HEK293 (cell line): Measurements from ENCODE around the gene B3GNT8.
"Not testable (repeated sequence)": the region's sequence is repeated elsewhere in the genome, so short reads cannot be mapped to it uniquely, and the experiment has no call there.

Experiments used
- CTCF ChIA-PET: fragments of 350-600 bp; formaldehyde crosslinking; extraction: SDS; loops from one replicate; lab custom pipeline; 2021; ENCODE audit warnings: antibody characterized with exemption; lab: Yijun Ruan, JAX
- POLR2A ChIA-PET: fragments of 300-600 bp; formaldehyde crosslinking; extraction: SDS; loops from one replicate; lab custom pipeline; 2020; ENCODE audit warnings: antibody characterized with exemption, inconsistent platforms; lab: Yijun Ruan, JAX
- H3K27ac ChIP-seq: fragments of 200-500 bp; sonication (Bioruptor generic); 2 replicates; pipeline ENCODE4 v1.5.1; 2014; ENCODE audit warnings: low read depth, low read length, control low read depth, inconsistent platforms; ENCODE audit errors: extremely low read depth
- H3K36me3 ChIP-seq, 2 experiments: fragments of 200-500 bp in 1 of 2; sonication (Bioruptor generic) in 1 of 2; 1 replicate in 1 of 2; 2 replicates in 1 of 2; pipeline ENCODE4 v1.5.1; 2014 to 2017; ENCODE audit warnings: inconsistent platforms in 2 of 2, low read length in 2 of 2; ENCODE audit not compliant: control insufficient read depth in 2 of 2, insufficient read depth in 1 of 2
- H3K4me1 ChIP-seq: fragments of 200-500 bp; sonication (Bioruptor generic); 2 replicates; pipeline ENCODE4 v1.5.1; 2014; ENCODE audit warnings: mild to moderate bottlenecking, low read length, inconsistent platforms; ENCODE audit not compliant: control insufficient read depth, insufficient read depth
- H3K4me3 ChIP-seq: 2 replicates; pipeline ENCODE4 v1.5.1; 2011; ENCODE audit warnings: low read depth, mild to moderate bottlenecking, control low read depth, low read length, moderate library complexity
- H3K9me3 ChIP-seq: fragments of 200-500 bp; sonication (Bioruptor generic); 2 replicates; pipeline ENCODE4 v1.5.1; 2014; ENCODE audit warnings: low read depth, low read length, inconsistent platforms; ENCODE audit not compliant: control insufficient read depth, insufficient read depth
- SALL2 ChIP-seq: fragments of 450-650 bp; formaldehyde crosslinking; IDR thresholded peaks from 2 replicates; pipeline ENCODE4 v1.5.0; 2017; ENCODE audit warnings: missing biosample characterization, mild to moderate bottlenecking, missing genetic modification characterization, borderline replicate concordance
- ZIC2 ChIP-seq: fragments of 450-650 bp; formaldehyde crosslinking; IDR thresholded peaks from 2 replicates; pipeline ENCODE4 v1.5.1; 2016; ENCODE audit warnings: missing biosample characterization, missing genetic modification characterization
- ZNF19 ChIP-seq: fragments of 450-650 bp; formaldehyde crosslinking; IDR thresholded peaks from 2 replicates; pipeline ENCODE4; 2016; ENCODE audit warnings: missing biosample characterization, missing genetic modification characterization, low read depth
- ZNF214 ChIP-seq: fragments of 450-650 bp; formaldehyde crosslinking; IDR thresholded peaks from 2 replicates; pipeline ENCODE4 v1.5.1; 2017; ENCODE audit warnings: missing biosample characterization, mild to moderate bottlenecking, missing genetic modification characterization, borderline replicate concordance
- ZNF423 ChIP-seq: fragments of 450-650 bp; formaldehyde crosslinking; IDR thresholded peaks from 2 replicates; pipeline ENCODE4 v1.5.1; 2016; ENCODE audit warnings: missing biosample characterization, missing genetic modification characterization
- ZNF549 ChIP-seq: fragments of 450-650 bp; IDR thresholded peaks from 2 replicates; pipeline ENCODE4 v1.5.1; 2018; ENCODE audit warnings: missing biosample characterization, missing genetic modification characterization, mild to moderate bottlenecking, inconsistent platforms, moderate library complexity
- ZNF600 ChIP-seq: fragments of 450-650 bp; formaldehyde crosslinking; IDR thresholded peaks from 2 replicates; pipeline ENCODE4 v1.5.1; 2016; ENCODE audit warnings: missing biosample characterization, missing genetic modification characterization
- ZNF610 ChIP-seq: fragments of 450-650 bp; formaldehyde crosslinking; IDR thresholded peaks from 2 replicates; pipeline ENCODE4 v1.5.1; 2016; ENCODE audit warnings: missing biosample characterization, missing genetic modification characterization, borderline replicate concordance
- ZNF624 ChIP-seq: fragments of 450-650 bp; formaldehyde crosslinking; IDR thresholded peaks from 2 replicates; pipeline ENCODE4 v1.5.1; 2017; ENCODE audit warnings: missing biosample characterization, missing genetic modification characterization
- ZNF701 ChIP-seq: fragments of 450-650 bp; formaldehyde crosslinking; IDR thresholded peaks from 2 replicates; pipeline ENCODE4 v1.5.1; 2016; ENCODE audit warnings: missing biosample characterization, missing genetic modification characterization
- ZSCAN30 ChIP-seq: fragments of 450-650 bp; IDR thresholded peaks from 2 replicates; pipeline ENCODE4 v1.5.1; 2018; ENCODE audit warnings: missing biosample characterization, mild to moderate bottlenecking, missing genetic modification characterization, moderate library complexity
- TF ChIP-seq, protein P1 (sequence below): fragments of 450-650 bp; formaldehyde crosslinking; IDR thresholded peaks from 2 replicates; pipeline ENCODE4 v1.5.1; 2016; ENCODE audit warnings: missing biosample characterization, missing genetic modification characterization
- TF ChIP-seq, protein P2 (sequence below): fragments of 450-650 bp; formaldehyde crosslinking; IDR thresholded peaks from 2 replicates; pipeline ENCODE4 v1.5.1; 2016; ENCODE audit warnings: missing biosample characterization, missing genetic modification characterization, low read depth

B3GNT8 gene

DNA sequence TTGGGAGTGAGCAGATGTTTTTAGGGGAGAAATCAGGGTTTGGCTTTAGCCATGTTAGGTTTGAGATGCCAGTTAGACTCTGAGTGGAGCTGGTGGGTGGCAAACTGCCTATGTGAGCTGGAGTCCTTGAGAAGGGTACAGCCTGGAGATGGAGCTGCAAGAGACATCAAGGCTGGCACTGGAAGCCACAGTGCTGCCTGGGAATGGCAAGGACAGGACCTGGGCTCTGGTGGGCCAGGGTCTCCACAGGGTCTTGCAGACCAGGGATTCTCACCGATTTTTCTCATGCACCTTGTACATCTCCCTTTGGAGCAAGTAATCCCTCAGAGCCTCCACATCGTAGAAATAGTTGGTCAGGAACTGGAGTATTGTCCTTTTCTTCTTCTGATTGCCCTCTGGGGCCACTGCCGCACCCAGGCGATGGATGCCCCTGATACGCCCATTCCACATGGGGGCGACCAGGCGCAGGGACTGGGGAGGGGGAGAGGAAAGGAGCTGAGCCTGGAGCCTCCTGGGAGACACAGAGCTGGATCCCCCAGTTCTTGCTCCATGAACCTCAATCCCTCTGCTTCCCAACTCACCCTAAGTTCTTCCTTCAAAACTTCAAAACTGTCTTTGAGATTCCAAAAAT, 10.9 kb upstream of the B3GNT8 start:
- POLR2A ChIA-PET: interaction anchor here (1.0 to 2.3 kb wide), 3 partner anchors 10 to 74 kb away, joined by 3 to 36 read pairs (median 26); partner anchors contain the start of genes B3GNT8 and B9D2
- TF ChIP-seq, protein P1, sequence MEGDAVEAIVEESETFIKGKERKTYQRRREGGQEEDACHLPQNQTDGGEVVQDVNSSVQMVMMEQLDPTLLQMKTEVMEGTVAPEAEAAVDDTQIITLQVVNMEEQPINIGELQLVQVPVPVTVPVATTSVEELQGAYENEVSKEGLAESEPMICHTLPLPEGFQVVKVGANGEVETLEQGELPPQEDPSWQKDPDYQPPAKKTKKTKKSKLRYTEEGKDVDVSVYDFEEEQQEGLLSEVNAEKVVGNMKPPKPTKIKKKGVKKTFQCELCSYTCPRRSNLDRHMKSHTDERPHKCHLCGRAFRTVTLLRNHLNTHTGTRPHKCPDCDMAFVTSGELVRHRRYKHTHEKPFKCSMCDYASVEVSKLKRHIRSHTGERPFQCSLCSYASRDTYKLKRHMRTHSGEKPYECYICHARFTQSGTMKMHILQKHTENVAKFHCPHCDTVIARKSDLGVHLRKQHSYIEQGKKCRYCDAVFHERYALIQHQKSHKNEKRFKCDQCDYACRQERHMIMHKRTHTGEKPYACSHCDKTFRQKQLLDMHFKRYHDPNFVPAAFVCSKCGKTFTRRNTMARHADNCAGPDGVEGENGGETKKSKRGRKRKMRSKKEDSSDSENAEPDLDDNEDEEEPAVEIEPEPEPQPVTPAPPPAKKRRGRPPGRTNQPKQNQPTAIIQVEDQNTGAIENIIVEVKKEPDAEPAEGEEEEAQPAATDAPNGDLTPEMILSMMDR (tag by site-specific recombination): 0 out of 2 replicates have a peak, but pooled peaks have one; percentile 24
- TF ChIP-seq SALL2 (tag by site-specific recombination): no peak
- Histone ChIP-seq H3K4me3 (no peak overlapping the region), H3K36me3 (peaks cover 16% of the 10 kb centered on the region in 2 experiments; a peak in 2 of 3 replicates), H3K9me3 (no peaks in the 10 kb centered on the region), H3K4me1 (peaks cover 4% of the 10 kb centered on the region; the same call in 1 of the 2 replicates), H3K27ac (no peak overlapping the region; the same call in 1 of the 2 replicates)
- CTCF ChIA-PET: interaction anchor here (0.6 to 3.9 kb wide), 8 partner anchors 11 to 156 kb away, joined by 3 to 69 read pairs (median 4); no protein-coding TSS in a partner anchor

DNA sequence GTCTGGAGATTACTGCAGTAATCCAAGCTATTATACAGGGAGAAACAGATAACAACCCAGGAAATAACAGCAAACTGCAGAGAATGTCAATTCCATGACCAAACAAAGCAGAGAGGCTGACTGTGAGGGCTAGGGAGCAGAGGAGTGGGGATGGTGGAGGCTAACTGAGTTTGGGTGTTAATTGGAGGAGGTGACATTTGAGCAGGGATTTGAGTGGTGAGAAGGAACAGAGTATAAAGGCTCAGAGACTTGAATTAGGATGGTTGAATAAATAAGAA, 9.4 kb upstream of the B3GNT8 start:
- CTCF ChIA-PET: interaction anchor here (0.6 to 2.3 kb wide), 7 partner anchors 12 to 169 kb away, joined by 3 to 13 read pairs (median 4); no protein-coding TSS in a partner anchor
- Histone ChIP-seq H3K4me3 (no peak overlapping the region), H3K36me3 (peaks cover 28 to 31% of the 10 kb centered on the region in 2 experiments; a peak in 2 of 3 replicates)
- POLR2A ChIA-PET: interaction anchor here (1.1 kb wide), 1 partner anchor 58 kb away, joined by 3 read pairs; no protein-coding TSS in a partner anchor
- TF ChIP-seq ZNF701 (tag by site-specific recombination) (no peak), ZNF19 (tag by site-specific recombination) (no peak), ZNF214 (tag by site-specific recombination) (no peak), ZNF610 (tag by site-specific recombination) (no peak)
- TF ChIP-seq, all 188 proteins: peak for 0
- no peaks in the 10 kb centered on the region for H3K9me3 ChIP-seq
- peaks cover 4% of the 10 kb centered on the region; the same call in 1 of the 2 replicates for H3K4me1 ChIP-seq
- no peak overlapping the region for H3K27ac ChIP-seq

DNA sequence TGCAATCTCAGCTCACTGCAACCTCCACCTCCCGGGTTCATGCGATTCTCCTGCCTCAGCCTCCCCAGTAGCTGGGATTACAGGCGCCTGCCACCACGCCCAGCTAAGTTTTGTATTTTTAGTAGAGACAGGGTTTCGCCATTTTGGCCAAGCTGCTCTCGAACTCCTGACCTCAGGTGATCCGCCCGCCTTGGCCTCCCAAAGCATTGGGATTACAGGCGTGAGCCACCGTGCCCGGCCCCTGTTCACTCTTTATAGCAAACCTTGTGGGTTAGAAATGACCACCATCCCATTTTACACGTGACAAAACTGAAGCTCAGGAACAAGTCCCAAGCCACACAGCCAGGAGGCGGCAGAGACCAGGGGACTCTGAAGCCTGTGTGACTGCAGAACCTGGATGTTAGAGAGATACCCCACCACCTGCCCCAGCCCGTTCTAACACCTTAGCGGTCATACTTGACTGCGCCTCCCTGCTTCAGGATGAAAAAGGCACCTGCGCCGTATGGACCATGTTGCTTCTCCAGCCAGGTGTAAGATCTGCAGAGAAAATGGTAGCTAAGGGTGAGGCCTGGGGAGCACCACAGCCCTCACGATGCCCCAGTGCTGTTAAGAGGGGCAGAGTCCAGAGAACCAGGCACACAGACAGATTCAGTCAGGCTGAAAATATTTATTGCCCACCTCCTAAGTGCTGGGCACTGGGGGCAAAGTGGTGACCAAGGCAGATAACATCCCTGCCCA, 8.9 kb upstream of the B3GNT8 start:
- Histone ChIP-seq H3K4me3 (no peak overlapping the region), H3K4me1 (peaks cover 4% of the 10 kb centered on the region; the same call in 1 of the 2 replicates), H3K36me3 (peaks cover 28 to 36% of the 10 kb centered on the region in 2 experiments; a peak in 2 of 3 replicates), H3K9me3 (no peaks in the 10 kb centered on the region), H3K27ac (no peak overlapping the region)
- no peak for TF ChIP-seq ZNF600 (tag by site-specific recombination)
- TF ChIP-seq, protein P2, sequence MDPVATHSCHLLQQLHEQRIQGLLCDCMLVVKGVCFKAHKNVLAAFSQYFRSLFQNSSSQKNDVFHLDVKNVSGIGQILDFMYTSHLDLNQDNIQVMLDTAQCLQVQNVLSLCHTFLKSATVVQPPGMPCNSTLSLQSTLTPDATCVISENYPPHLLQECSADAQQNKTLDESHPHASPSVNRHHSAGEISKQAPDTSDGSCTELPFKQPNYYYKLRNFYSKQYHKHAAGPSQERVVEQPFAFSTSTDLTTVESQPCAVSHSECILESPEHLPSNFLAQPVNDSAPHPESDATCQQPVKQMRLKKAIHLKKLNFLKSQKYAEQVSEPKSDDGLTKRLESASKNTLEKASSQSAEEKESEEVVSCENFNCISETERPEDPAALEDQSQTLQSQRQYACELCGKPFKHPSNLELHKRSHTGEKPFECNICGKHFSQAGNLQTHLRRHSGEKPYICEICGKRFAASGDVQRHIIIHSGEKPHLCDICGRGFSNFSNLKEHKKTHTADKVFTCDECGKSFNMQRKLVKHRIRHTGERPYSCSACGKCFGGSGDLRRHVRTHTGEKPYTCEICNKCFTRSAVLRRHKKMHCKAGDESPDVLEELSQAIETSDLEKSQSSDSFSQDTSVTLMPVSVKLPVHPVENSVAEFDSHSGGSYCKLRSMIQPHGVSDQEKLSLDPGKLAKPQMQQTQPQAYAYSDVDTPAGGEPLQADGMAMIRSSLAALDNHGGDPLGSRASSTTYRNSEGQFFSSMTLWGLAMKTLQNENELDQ: no peak
- no peak for TF ChIP-seq ZIC2 (tag by site-specific recombination)
- no peak for TF ChIP-seq ZSCAN30
- no peak for TF ChIP-seq ZNF549 (tag by site-specific recombination)
- TF ChIP-seq ZNF624: no peak
- no peak for TF ChIP-seq ZNF423 (tag by site-specific recombination)
- ChIA-PET POLR2A (interaction anchor here (1.1 to 1.5 kb wide), 3 partner anchors 57 to 126 kb away, joined by 3 to 6 read pairs (median 3); partner anchors contain the start of genes B9D2 and CCDC97), CTCF (interaction anchor here (0.6 to 2.3 kb wide), 10 partner anchors 13 to 169 kb away, joined by 3 to 13 read pairs (median 4); no protein-coding TSS in a partner anchor)

DNA sequence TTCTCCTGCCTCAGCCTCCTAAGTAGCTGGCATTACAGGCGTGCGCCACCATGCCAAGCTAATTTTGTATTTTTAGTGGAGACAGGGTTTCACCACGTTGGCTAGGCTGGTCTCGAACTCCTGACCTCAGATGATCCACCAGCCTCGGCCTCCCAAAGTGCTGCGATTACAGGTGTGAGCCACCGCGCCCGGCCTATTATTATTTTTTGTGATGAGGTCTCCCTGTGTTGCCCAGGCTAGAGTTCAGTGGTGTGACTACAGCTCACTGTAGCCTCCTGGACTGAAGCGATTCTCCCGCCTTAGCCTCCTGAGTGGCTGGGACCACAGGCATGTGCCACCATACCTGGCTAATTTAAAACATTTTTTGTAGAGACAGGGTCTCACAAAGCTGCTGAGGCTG, 8.2 kb upstream of the B3GNT8 start:
- H3K4me3 ChIP-seq, H3K4me1 ChIP-seq, H3K27ac ChIP-seq, H3K9me3 ChIP-seq: not testable (repeated sequence)
- CTCF ChIA-PET: interaction anchor here (0.8 to 2.3 kb wide), 8 partner anchors 13 to 162 kb away, joined by 3 to 13 read pairs (median 4); no protein-coding TSS in a partner anchor
- POLR2A ChIA-PET: interaction anchor here (0.6 to 1.5 kb wide), 5 partner anchors 15 to 170 kb away, joined by 3 to 7 read pairs (median 3); partner anchors contain the start of genes B9D2 and CCDC97
- H3K36me3 ChIP-seq: peaks cover 28 to 43% of the 10 kb centered on the region in 2 experiments; a peak in 2 of 3 replicates
